ENCODE measurements around the gene ABCC1.
"Not testable (repeated sequence)": the region's sequence is repeated elsewhere in the genome, so short reads cannot be mapped to it uniquely, and the experiment has no call there.

ABCC1 gene

DNA sequence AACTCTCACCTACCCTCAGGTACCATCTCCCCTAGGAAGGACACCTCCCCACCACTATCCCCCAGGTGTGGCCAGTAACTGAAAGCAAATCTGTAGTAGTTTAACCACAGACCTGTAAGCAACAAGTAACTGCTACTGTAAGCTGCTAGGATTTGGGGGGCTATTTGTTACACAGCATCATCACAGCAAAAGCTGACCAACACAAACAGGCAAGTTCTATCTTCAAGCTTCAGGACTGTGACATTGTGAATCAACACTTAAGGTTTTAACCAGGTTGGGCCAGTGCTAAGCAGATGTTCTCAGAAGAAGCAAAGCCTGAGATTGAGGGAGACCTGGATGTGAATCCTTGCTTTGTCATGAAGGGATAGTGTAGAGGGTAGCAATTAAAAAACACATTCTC lies 226.9 kb downstream of the ABCC1 start:
- no peak for TF ChIP-seq ZFX (IDR thresholded peaks at IDR 0.05; ENCODE audit: borderline replicate concordance)
- TF ChIP-seq, protein P1, sequence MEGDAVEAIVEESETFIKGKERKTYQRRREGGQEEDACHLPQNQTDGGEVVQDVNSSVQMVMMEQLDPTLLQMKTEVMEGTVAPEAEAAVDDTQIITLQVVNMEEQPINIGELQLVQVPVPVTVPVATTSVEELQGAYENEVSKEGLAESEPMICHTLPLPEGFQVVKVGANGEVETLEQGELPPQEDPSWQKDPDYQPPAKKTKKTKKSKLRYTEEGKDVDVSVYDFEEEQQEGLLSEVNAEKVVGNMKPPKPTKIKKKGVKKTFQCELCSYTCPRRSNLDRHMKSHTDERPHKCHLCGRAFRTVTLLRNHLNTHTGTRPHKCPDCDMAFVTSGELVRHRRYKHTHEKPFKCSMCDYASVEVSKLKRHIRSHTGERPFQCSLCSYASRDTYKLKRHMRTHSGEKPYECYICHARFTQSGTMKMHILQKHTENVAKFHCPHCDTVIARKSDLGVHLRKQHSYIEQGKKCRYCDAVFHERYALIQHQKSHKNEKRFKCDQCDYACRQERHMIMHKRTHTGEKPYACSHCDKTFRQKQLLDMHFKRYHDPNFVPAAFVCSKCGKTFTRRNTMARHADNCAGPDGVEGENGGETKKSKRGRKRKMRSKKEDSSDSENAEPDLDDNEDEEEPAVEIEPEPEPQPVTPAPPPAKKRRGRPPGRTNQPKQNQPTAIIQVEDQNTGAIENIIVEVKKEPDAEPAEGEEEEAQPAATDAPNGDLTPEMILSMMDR (IDR thresholded peaks at IDR 0.05) = no peak
- no peak overlapping the region for H3K27ac ChIP-seq

- no peak for TF ChIP-seq ZFX (IDR thresholded peaks at IDR 0.05; ENCODE audit: borderline replicate concordance)
- TF ChIP-seq, protein P1 (IDR thresholded peaks at IDR 0.05) = no peak
- H3K27ac ChIP-seq = no peak overlapping the region
Observed at GRCh38 chr16:16178455-16179162, 229.2 kb downstream of the ABCC1 start.

GRCh38 chr16:16181748-16182147 lies 232.3 kb downstream of the ABCC1 start:
- not testable (repeated sequence) for H3K27ac ChIP-seq

- H3K27ac ChIP-seq = no peak overlapping the region
- no peak for TF ChIP-seq ZFX (IDR thresholded peaks at IDR 0.05; ENCODE audit: borderline replicate concordance)
- TF ChIP-seq, protein P1 (IDR thresholded peaks at IDR 0.05) = no peak
Observed at GRCh38 chr16:16182918-16183317, 233.5 kb downstream of the ABCC1 start.

DNA sequence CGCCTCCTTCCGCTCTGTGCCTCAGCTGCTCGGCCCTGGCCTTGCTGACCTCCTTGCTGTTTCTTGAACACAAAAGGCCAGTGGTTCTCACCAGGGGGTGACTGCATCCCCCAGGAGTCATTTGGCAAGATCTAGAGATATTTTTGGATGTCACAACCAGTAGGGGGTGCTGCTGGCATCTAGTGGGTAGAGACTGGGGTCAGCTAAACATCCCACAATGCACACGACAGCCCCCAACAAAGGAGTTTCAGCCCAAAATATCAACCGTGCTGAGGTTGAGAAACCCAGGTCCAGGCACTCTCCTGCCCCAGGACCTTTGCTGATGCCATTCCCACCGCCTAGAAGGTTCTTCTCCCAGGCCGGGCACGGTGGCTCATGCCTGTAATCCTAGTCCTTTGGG lies 234.1 kb downstream of the ABCC1 start:
- TF ChIP-seq, protein P1 (IDR thresholded peaks at IDR 0.05) = peak; percentile 50
- TF ChIP-seq ZFX (IDR thresholded peaks at IDR 0.05; ENCODE audit: borderline replicate concordance) = no peak
- H3K27ac ChIP-seq = no peak overlapping the region

DNA sequence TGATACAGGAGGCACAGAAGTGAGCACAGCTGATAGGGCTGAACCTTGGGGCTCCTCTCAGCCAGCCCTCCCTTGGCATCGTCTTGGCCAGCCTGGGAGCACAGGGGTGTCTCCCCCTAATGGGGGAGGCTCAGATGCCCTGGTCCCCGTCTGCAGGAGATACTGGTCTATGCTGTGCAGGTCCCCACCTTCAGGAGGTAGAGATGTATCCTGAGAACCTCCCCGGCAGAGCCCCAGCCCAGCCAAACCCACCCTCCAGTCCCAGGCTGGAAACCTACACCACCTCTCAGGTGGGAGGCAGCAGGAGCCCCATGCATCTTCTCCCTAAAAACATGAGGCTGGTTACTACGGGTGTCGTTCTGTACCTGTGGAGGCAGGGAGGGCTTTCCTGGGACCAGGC lies 235.2 kb downstream of the ABCC1 start:
- no peak for TF ChIP-seq ZFX (IDR thresholded peaks at IDR 0.05; ENCODE audit: borderline replicate concordance)
- TF ChIP-seq, protein P1 (IDR thresholded peaks at IDR 0.05) = no peak
- H3K27ac ChIP-seq = no peak overlapping the region

- TF ChIP-seq, protein P1 (IDR thresholded peaks at IDR 0.05) = no peak
- TF ChIP-seq ZFX (IDR thresholded peaks at IDR 0.05; ENCODE audit: borderline replicate concordance) = no peak
Observed at GRCh38 chr16:16185095-16185494, 235.7 kb downstream of the ABCC1 start.

GRCh38 chr16:16186820-16187219 lies 237.4 kb downstream of the ABCC1 start:
- no peak overlapping the region for H3K27ac ChIP-seq
- TF ChIP-seq, protein P1 (IDR thresholded peaks at IDR 0.05) = no peak
- no peak for TF ChIP-seq ZFX (IDR thresholded peaks at IDR 0.05; ENCODE audit: borderline replicate concordance)

More at GRCh38 chr16:16185095-16185494, 235.7 kb downstream of the ABCC1 start:
- no peak overlapping the region for H3K27ac ChIP-seq

All from 22Rv1 (cell line).